ENCODE measurements around the gene NKAPD1.

GRCh38 chr11:112096194-112096593 lies 22.1 kb downstream of the NKAPD1 start:
- no peak for TF ChIP-seq CTCF (IDR thresholded peaks at IDR 0.05)
- TF ChIP-seq POLR2A (IDR thresholded peaks at IDR 0.05): no peak

Data from heart left ventricle (tissue), 13 donors.